H1 (cell line): ENCODE measurements around the gene COL5A2. TPM values are rescaled to one million over a fixed set of nuclear protein-coding genes. Genes with fewer than 3 reads are reported as not detected.

Source experiments
- GTF2F1 ChIP-seq: IDR thresholded peaks from 2 replicates; pipeline ENCODE4 v1.6.1; 2012; ENCODE audit warnings: low read depth, low read length, improper control_type of control experiment, borderline replicate concordance
- TAF1 ChIP-seq: IDR thresholded peaks from 2 replicates; pipeline ENCODE4 v1.6.1; 2011; ENCODE audit warnings: mild to moderate bottlenecking, low read depth, low read length
- ZNF274 ChIP-seq: IDR thresholded peaks from 2 replicates; pipeline ENCODE4 v1.7.0; 2012; ENCODE audit warnings: low read length, borderline replicate concordance; ENCODE audit errors: extremely low read depth
- polyA plus RNA-seq, 7 experiments: library from polyadenylated mRNA; depleted of rRNA in 3 of 7; stranded (reverse) in 5 of 7; unstranded in 2 of 7; fragments of >200 nt in 5 of 7; fragments of 200-250 nt in 2 of 7; gene quantifications; 1 replicate in 5 of 7; 2 replicates in 1 of 7; 4 replicates in 1 of 7; pipeline versions ENCODE4 v1.2.1 to v1.2.3, GENCODE V29; 2011 to 2013; ENCODE audit warnings: missing spikeins in 2 of 7, mixed read lengths in 2 of 7
- total RNA-seq: library from RNA; stranded (reverse); fragmentation: NEBNext Ultra II Directional; extraction: Animal tissue kit (Norgen Biotek cat#: 25700); gene quantifications from 2 replicates; pipeline ENCODE4 v1.2.1, GENCODE V29; 2021

The COL5A2 gene
- total and polyA plus RNA-seq, 2 of the 8 experiments (the other 6 are each of a cell fraction or from before 2014, with no cell fraction given), result 4.7 to 24.2 TPM

GRCh38 chr2:189208254-189208653, 28.7 kb upstream of the COL5A2 start (continued):
- TF ChIP-seq GTF2F1 (no peak), ZNF274 (no peak), TAF1 (no peak)
